Peyer's patch (tissue), 4 donors: Measurements from ENCODE around the gene TMEM266.

Experiments used
- CTCF ChIP-seq, 6 experiments: fragments of 450-650 bp in 4 of 6; fragments of 200-600 bp in 2 of 6; sonication (generic) in 1 of 6; IDR thresholded peaks; one replicate each; pipeline ENCODE4 v1.5.1; 2017 to 2019; ENCODE audit warnings: antibody characterized with exemption in 6 of 6, mild to moderate bottlenecking in 3 of 6, moderate library complexity in 1 of 6
- POLR2A ChIP-seq, 2 donors: fragments of 450-650 bp; IDR thresholded peaks; one replicate each; pipeline ENCODE4 v1.5.1; 2017; ENCODE audit warnings: antibody characterized with exemption in 2 of 2, mild to moderate bottlenecking in 2 of 2, moderate library complexity in 2 of 2

GRCh38 chr15:76035593-76035992, 24.2 kb upstream of the TMEM266 start:
- no peak for TF ChIP-seq CTCF (IDR thresholded peaks at IDR 0.05)
- TF ChIP-seq POLR2A (IDR thresholded peaks at IDR 0.05): no peak
